ENCODE measurements around the gene RETNLB.

The RETNLB gene

DNA sequence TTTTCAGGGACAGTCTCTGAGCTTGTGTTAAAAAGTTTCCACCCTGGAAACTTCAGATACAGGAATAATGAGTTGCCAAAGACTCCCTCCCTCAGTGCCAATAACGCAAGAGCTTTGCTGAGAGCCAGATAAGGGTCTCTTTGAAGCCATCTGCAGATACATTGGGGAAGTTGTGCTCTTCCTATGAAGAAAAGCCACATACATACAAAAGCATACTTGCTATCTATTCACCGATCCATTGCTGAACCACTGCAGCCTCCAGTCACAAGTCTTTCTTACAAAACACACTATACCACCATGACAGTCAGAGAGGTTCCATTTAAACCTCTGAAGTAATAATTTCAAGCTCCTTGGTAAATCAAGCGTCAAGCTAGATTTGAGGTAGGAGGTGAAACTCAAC, 10.0 kb upstream of the RETNLB start:
- Histone ChIP-seq H3K9me3 (ENCODE audit: insufficient read depth, low read length) (no peaks in the 10 kb centered on the region), H3K4me2 (ENCODE audit: low read length) (no peak overlapping the region), H3K36me3 (replicated peaks; ENCODE audit: low read depth, low read length) (no peaks in the 10 kb centered on the region), H3K79me2 (ENCODE audit: low read length) (no peaks in the 10 kb centered on the region), H3K27me3 (ENCODE audit: low read depth, low read length) (0 out of 2 replicates have a peak, but pooled peaks cover 6% of the 10 kb centered on the region), H3K4me3 (ENCODE audit: low read length) (no peak overlapping the region), H3K27ac (ENCODE audit: low read length) (no peak overlapping the region), H3K4me1 (ENCODE audit: low read length) (no peaks in the 10 kb centered on the region), H4K20me1 (ENCODE audit: insufficient read depth, low read length) (no peaks in the 10 kb centered on the region), H3K9ac (ENCODE audit: low read length) (no peak overlapping the region), H2AFZ (ENCODE audit: low read depth, low read length) (no peak overlapping the region)
- TF ChIP-seq EZH2phosphoT487 (IDR thresholded peaks at IDR 0.05; ENCODE audit: low read depth), result no peak
- TF ChIP-seq, protein P1, sequence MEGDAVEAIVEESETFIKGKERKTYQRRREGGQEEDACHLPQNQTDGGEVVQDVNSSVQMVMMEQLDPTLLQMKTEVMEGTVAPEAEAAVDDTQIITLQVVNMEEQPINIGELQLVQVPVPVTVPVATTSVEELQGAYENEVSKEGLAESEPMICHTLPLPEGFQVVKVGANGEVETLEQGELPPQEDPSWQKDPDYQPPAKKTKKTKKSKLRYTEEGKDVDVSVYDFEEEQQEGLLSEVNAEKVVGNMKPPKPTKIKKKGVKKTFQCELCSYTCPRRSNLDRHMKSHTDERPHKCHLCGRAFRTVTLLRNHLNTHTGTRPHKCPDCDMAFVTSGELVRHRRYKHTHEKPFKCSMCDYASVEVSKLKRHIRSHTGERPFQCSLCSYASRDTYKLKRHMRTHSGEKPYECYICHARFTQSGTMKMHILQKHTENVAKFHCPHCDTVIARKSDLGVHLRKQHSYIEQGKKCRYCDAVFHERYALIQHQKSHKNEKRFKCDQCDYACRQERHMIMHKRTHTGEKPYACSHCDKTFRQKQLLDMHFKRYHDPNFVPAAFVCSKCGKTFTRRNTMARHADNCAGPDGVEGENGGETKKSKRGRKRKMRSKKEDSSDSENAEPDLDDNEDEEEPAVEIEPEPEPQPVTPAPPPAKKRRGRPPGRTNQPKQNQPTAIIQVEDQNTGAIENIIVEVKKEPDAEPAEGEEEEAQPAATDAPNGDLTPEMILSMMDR (IDR thresholded peaks at IDR 0.05; ENCODE audit: low read depth, low read length), result no peak

DNA sequence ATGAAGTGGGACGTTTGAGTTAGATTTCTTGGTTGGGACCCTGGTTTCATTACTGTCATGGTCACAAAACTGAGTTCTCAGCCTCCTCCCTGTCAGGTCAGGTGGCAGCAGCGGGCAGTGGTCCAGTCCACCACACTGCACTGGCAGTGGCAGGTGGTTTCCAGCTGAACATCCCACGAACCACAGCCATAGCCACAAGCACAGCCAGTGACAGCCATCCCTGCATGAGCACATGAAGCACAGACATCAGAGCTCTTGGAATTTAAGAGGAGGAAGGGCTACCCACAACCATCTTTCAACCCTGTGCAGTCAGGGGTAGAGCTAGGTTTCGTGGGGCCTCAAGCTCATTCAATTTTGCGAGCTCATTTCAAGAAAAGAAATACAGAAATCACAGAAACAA, 1.5 kb downstream of the RETNLB start:
- Histone ChIP-seq H3K9me3 (ENCODE audit: insufficient read depth, low read length) (no peaks in the 10 kb centered on the region), H3K4me1 (ENCODE audit: low read length) (no peaks in the 10 kb centered on the region), H3K79me2 (ENCODE audit: low read length) (no peaks in the 10 kb centered on the region), H3K36me3 (replicated peaks; ENCODE audit: low read depth, low read length) (no peaks in the 10 kb centered on the region), H3K4me2 (ENCODE audit: low read length) (no peak overlapping the region), H3K27ac (ENCODE audit: low read length) (no peak overlapping the region), H3K4me3 (ENCODE audit: low read length) (no peak overlapping the region), H2AFZ (ENCODE audit: low read depth, low read length) (no peak overlapping the region), H3K9ac (ENCODE audit: low read length) (no peak overlapping the region), H3K27me3 (ENCODE audit: low read depth, low read length) (no peaks in the 10 kb centered on the region), H4K20me1 (ENCODE audit: insufficient read depth, low read length) (no peaks in the 10 kb centered on the region)
- TF ChIP-seq, protein P1 (IDR thresholded peaks at IDR 0.05; ENCODE audit: low read depth, low read length), result no peak
- no peak for TF ChIP-seq EZH2phosphoT487 (IDR thresholded peaks at IDR 0.05; ENCODE audit: low read depth)

DNA sequence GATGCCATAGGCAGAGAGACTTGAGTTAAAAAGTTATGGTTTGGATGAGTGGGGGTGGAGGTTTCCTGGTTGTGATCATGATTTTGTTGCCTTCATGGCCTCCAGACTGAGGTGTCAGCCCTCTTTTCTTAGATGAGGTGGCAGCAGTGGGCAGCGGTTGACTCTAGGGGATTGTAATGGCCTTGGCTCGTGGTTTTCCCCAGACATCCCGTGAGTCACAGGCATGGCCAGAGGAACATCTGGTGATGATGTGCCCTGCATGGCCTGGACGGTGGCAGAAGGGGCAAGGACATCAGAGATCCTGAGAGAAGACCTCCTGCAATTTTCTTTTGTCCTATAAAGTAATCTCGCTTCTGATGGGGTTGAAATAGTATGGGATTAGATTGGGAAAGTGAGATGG, 12.4 kb downstream of the RETNLB start:
- Histone ChIP-seq H3K4me2 (ENCODE audit: low read length) (no peak overlapping the region), H2AFZ (ENCODE audit: low read depth, low read length) (no peak overlapping the region), H3K4me1 (ENCODE audit: low read length) (no peaks in the 10 kb centered on the region), H3K36me3 (replicated peaks; ENCODE audit: low read depth, low read length) (no peaks in the 10 kb centered on the region), H3K9me3 (ENCODE audit: insufficient read depth, low read length) (no peaks in the 10 kb centered on the region), H3K79me2 (ENCODE audit: low read length) (no peaks in the 10 kb centered on the region), H3K4me3 (ENCODE audit: low read length) (no peak overlapping the region), H3K9ac (ENCODE audit: low read length) (no peak overlapping the region), H3K27me3 (ENCODE audit: low read depth, low read length) (no peaks in the 10 kb centered on the region), H4K20me1 (ENCODE audit: insufficient read depth, low read length) (no peaks in the 10 kb centered on the region), H3K27ac (ENCODE audit: low read length) (no peak overlapping the region)
- TF ChIP-seq EZH2phosphoT487 (IDR thresholded peaks at IDR 0.05; ENCODE audit: low read depth), result no peak
- TF ChIP-seq, protein P1 (IDR thresholded peaks at IDR 0.05; ENCODE audit: low read depth, low read length), result no peak

DNA sequence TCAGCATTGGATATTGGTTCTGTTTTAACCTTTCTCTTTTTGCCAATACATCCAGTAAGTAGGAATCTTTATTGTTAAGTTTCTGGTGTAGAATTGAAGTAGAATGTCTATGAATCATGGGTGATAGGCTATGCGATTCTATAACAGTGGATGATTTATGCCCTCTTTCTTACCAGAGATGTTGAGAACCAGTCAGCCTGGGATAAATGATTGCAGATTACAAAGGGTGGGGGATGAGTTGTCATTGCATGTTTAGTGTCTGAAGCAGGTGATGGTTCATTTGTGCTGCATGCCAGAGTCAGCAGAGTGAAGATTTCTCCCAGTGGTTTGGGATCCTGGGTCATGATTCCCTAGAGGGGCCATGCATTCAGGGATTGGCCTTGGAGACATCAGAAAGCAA, 14.3 kb downstream of the RETNLB start:
- H3K79me2 ChIP-seq (ENCODE audit: low read length), result no peaks in the 10 kb centered on the region
- no peak overlapping the region for H3K27ac ChIP-seq (ENCODE audit: low read length)
- no peaks in the 10 kb centered on the region for H4K20me1 ChIP-seq (ENCODE audit: insufficient read depth, low read length)
- no peaks in the 10 kb centered on the region for H3K4me1 ChIP-seq (ENCODE audit: low read length)
- no peak overlapping the region for H3K9ac ChIP-seq (ENCODE audit: low read length)
- no peak overlapping the region for H2AFZ ChIP-seq (ENCODE audit: low read depth, low read length)
- no peaks in the 10 kb centered on the region for H3K27me3 ChIP-seq (ENCODE audit: low read depth, low read length)
- H3K4me2 ChIP-seq (ENCODE audit: low read length), result no peak overlapping the region
- TF ChIP-seq EZH2phosphoT487 (IDR thresholded peaks at IDR 0.05; ENCODE audit: low read depth), result no peak
- TF ChIP-seq, protein P1 (IDR thresholded peaks at IDR 0.05; ENCODE audit: low read depth, low read length), result no peak
- no peaks in the 10 kb centered on the region for H3K36me3 ChIP-seq (replicated peaks; ENCODE audit: low read depth, low read length)
- no peaks in the 10 kb centered on the region for H3K9me3 ChIP-seq (ENCODE audit: insufficient read depth, low read length)
- no peak overlapping the region for H3K4me3 ChIP-seq (ENCODE audit: low read length)
